Ovary (tissue), 9 donors: Measurements from ENCODE around the gene CNP. TPM values are rescaled to one million over a fixed set of nuclear protein-coding genes. Genes with fewer than 3 reads are reported as not detected.
A peak's percentile ranks its signal among the peaks of the same experiment; 100 is the strongest.

ENCODE experiments used
- DNase-seq, 5 donors: peaks; one replicate each; pipeline ENCODE4 v3.0.0-alpha.2; 2019 to 2020
- H3K27ac ChIP-seq, 2 donors: fragments of 200-600 bp; one replicate each; pipeline versions ENCODE4 v1.5.1 to v1.8.0; 2019 to 2022
- H3K27me3 ChIP-seq: fragments of 200-600 bp; one replicate; pipeline ENCODE4 v1.8.0; 2022
- H3K36me3 ChIP-seq: fragments of 200-600 bp; sonication (generic); one replicate; pipeline ENCODE4 v1.5.1; 2019
- H3K4me1 ChIP-seq: one replicate; pipeline ENCODE4 v1.8.1; 2013; ENCODE audit warnings: mild to moderate bottlenecking, moderate library complexity; ENCODE audit not compliant: insufficient read depth
- H3K4me3 ChIP-seq: fragments of 200-600 bp; sonication (generic); one replicate; pipeline ENCODE4 v1.5.1; 2017
- H3K9me3 ChIP-seq, 2 donors: fragments of 200-600 bp in 1 of 2; sonication (generic) in 1 of 2; one replicate each; pipeline versions ENCODE4 v1.5.1 to v1.8.1; 2013 to 2019; ENCODE audit warnings: mild to moderate bottlenecking in 1 of 2, moderate library complexity in 1 of 2
- EP300 ChIP-seq: sonication (generic); formaldehyde crosslinking; IDR thresholded peaks from one replicate; pipeline ENCODE4 v1.6.1; 2017; ENCODE audit warnings: antibody characterized with exemption
- POLR2A ChIP-seq: fragments of 450-650 bp; IDR thresholded peaks from one replicate; pipeline ENCODE4 v1.6.1; 2017; ENCODE audit warnings: antibody characterized with exemption, mild to moderate bottlenecking, moderate library complexity
- WGBS, 3 donors: extraction: QIAGEN DNeasy Blood & Tissue Kit in 1 of 3; methylation state at CpG; one replicate each; pipeline versions ENCODE4 v1.1.5 to v1.1.7; 2013 to 2017; 5-methylcytosine and 5-hydroxymethylcytosine counted together
- intact Hi-C, 4 donors: fragments of 100-400 bp; cut with DNase I; formaldehyde crosslinking; loops; one replicate each; pipeline versions ENCODE4 v1.11.0 to v1.15.1; 2022 to 2023
- polyA plus RNA-seq, 2 donors: library from polyadenylated mRNA; stranded (reverse); fragments of 200-250 nt in 1 of 2; fragments of 350-450 nt in 1 of 2; fragmentation: Illumina TruSeq in 1 of 2; extraction: RNeasy Lipid Tissue Mini Kit (QIAGEN cat#74804) in 1 of 2; gene quantifications; one replicate each; pipeline ENCODE4 v1.2.3, GENCODE V29; 2013 to 2014
- total RNA-seq, 7 donors: library from RNA; depleted of rRNA in 2 of 7; stranded (reverse); fragments of >200 nt in 2 of 7; fragmentation: NEBNext Ultra II Directional in 3 of 7; extraction: Animal tissue kit (Norgen Biotek cat#: 25700) in 3 of 7; gene quantifications; one replicate each; pipeline versions ENCODE4 v1.1.0 to v1.2.4, GENCODE V29; 2016 to 2023
- TF ChIP-seq, protein P1 (sequence below), 3 donors: fragments of 450-650 bp in 2 of 3; fragments of 200-600 bp in 1 of 3; IDR thresholded peaks; one replicate each; pipeline versions ENCODE4 v1.5.1 to v1.8.0; 2016 to 2022; ENCODE audit warnings: antibody characterized with exemption in 3 of 3, mild to moderate bottlenecking in 1 of 3
- donor health status: DM: no; HTN: no; CAD: no; lungs with moderate emphysema.
- donor health status: DM: no; HTN: no; CAD: no.
- donor health status: Bipolar disorder and iron deficiency.
- donor health status: DM: yes; HTN: yes; CAD: no.
- donor health status: DM: no; HTN: no; CAD: no.
- donor health status: DM: yes; HTN: yes; CAD: no.

CNP gene
- total and polyA plus RNA-seq, 9 donors: 30.5 to 88.9 (median 74.1) TPM

DNA sequence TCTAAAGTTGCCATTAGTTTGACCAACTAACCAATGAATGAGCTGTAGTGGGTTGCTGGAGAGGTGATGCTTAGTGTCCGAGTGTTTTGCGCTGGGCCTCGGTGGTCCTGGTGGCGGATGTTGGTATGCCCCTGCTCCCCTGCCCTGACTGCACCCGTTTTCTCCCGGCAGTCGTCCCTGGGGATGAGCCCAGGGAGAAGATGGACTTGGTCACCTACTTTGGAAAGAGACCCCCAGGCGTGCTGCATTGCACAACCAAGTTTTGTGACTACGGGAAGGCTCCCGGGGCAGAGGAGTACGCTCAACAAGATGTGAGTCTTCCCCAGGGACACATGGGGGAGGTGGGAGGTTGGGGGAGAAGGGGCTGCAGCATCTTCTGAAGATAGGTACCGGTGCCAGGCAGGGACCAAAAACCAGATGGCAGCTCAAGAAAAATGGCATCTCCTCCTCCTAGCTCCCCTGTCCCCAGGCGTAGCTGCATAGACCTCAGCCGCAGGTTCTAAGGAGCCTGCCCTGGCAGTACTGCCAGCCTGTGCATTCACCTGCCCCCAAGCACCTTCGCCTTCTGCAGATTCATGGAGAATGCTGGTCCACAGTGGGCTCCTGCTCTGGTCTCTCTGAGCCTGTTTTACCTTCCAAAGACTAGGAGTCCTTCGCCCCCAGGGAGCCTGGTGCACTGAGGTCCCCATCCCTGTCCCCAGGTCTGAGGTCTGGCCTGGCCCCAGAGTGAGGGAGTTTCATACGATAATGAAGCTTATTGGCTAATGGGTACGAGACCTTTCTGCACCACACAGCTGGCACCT is 5.3 kb downstream of the CNP start:
- intact Hi-C loops: loop anchor here in 1 of 4 donors (5.0 kb wide), 1 partner anchor 605 kb away; the partner anchor contains the start of gene PSMC3IP
- no peaks in the 10 kb centered on the region for H3K36me3 ChIP-seq
- 81 to 88% (median 83%) methylated on average over 18 of the region's 18 CpGs for WGBS, 3 donors
- H3K4me1 ChIP-seq: peaks cover 9% of the 10 kb centered on the region
- H3K9me3 ChIP-seq: no peaks in the 10 kb centered on the region
- H3K4me3 ChIP-seq: no peak overlapping the region
- TF ChIP-seq POLR2A (no peak), EP300 (no peak)
- TF ChIP-seq, protein P1, sequence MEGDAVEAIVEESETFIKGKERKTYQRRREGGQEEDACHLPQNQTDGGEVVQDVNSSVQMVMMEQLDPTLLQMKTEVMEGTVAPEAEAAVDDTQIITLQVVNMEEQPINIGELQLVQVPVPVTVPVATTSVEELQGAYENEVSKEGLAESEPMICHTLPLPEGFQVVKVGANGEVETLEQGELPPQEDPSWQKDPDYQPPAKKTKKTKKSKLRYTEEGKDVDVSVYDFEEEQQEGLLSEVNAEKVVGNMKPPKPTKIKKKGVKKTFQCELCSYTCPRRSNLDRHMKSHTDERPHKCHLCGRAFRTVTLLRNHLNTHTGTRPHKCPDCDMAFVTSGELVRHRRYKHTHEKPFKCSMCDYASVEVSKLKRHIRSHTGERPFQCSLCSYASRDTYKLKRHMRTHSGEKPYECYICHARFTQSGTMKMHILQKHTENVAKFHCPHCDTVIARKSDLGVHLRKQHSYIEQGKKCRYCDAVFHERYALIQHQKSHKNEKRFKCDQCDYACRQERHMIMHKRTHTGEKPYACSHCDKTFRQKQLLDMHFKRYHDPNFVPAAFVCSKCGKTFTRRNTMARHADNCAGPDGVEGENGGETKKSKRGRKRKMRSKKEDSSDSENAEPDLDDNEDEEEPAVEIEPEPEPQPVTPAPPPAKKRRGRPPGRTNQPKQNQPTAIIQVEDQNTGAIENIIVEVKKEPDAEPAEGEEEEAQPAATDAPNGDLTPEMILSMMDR (IDR thresholded peaks at IDR 0.05): no peak
- H3K27me3 ChIP-seq: no peaks in the 10 kb centered on the region
- no peak overlapping the region for H3K27ac ChIP-seq
- DNase-seq: no peak

DNA sequence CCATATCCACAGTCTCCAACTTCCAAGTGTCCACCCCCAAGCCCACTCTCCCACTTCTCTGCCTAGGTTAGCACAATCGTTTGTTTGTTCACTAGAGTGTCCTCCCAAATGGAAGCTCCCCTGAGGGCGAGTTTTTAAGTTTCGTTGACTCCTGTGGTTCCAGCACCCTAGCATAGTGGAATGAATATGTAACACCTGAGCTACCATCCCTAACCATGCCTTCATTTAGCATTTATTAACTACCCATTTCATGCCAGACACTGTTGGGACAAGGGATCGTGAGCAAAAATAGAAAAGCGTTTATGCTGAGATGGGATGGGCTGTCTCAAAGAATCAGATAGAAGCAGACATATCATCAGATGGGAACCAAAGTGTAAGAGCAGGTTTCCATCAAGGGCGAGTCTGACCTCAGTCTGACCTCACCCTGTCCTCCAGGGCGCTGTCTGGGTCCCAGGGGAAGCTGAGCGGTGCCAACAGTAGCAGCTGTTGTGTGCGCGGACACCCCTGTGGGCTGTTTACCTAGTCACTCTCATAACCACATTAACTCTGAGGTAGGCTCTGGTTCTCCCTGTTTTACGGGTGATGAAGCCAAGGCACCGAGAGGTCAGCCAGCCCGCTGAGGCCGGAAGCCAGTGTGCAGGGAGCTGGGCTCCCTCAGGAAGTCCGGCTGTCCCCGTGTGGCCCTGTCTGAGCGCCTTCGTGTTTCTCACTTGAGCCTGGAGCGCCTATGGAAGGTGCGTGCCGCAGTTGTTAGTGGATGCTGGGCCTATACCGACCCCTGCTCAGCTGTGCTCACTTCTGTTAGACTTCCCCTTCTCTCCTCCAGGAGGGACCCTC is 6.2 kb downstream of the CNP start:
- Histone ChIP-seq H3K4me3 (no peak overlapping the region), H3K27ac (peak overlapping the region; percentile 11 to 76), H3K4me1 (peaks cover 6% of the 10 kb centered on the region), H3K36me3 (no peaks in the 10 kb centered on the region), H3K9me3 (no peaks in the 10 kb centered on the region), H3K27me3 (no peaks in the 10 kb centered on the region)
- intact Hi-C loops: loop anchor here in 1 of 4 donors (5.0 kb wide), 1 partner anchor 605 kb away; the partner anchor contains the start of gene PSMC3IP
- DNase-seq: peak; percentile 47 to 74 (median 49)
- TF ChIP-seq POLR2A: no peak
- TF ChIP-seq, protein P1 (IDR thresholded peaks at IDR 0.05): no peak
- TF ChIP-seq EP300: no peak
- WGBS, 3 donors: 33 to 50% (median 41%) methylated on average over 22 of the region's 22 CpGs

DNA sequence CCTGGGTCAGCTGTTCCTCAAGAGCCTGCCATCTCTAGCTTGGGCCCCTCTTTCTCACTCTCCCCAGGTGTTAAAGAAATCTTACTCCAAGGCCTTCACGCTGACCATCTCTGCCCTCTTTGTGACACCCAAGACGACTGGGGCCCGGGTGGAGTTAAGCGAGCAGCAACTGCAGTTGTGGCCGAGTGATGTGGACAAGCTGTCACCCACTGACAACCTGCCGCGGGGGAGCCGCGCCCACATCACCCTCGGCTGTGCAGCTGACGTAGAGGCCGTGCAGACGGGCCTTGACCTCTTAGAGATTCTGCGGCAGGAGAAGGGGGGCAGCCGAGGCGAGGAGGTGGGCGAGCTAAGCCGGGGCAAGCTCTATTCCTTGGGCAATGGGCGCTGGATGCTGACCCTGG is 6.8 kb downstream of the CNP start:
- no peak overlapping the region for H3K4me3 ChIP-seq
- WGBS, 3 donors: 11 to 28% (median 15%) methylated on average over 19 of the region's 19 CpGs
- TF ChIP-seq POLR2A (no peak), EP300 (no peak)
- TF ChIP-seq, protein P1 (IDR thresholded peaks at IDR 0.05): no peak
- H3K36me3 ChIP-seq: no peaks in the 10 kb centered on the region
- H3K4me1 ChIP-seq: peaks cover 6% of the 10 kb centered on the region
- no peaks in the 10 kb centered on the region for H3K27me3 ChIP-seq
- DNase-seq: peak; percentile 63 to 80 (median 72)
- no peaks in the 10 kb centered on the region for H3K9me3 ChIP-seq
- H3K27ac ChIP-seq: peak overlapping the region; percentile 11 to 76
- intact Hi-C loops: loop anchor here in 1 of 4 donors (5.0 kb wide), 1 partner anchor 604 kb away; the partner anchor contains the start of gene PSMC3IP

DNA sequence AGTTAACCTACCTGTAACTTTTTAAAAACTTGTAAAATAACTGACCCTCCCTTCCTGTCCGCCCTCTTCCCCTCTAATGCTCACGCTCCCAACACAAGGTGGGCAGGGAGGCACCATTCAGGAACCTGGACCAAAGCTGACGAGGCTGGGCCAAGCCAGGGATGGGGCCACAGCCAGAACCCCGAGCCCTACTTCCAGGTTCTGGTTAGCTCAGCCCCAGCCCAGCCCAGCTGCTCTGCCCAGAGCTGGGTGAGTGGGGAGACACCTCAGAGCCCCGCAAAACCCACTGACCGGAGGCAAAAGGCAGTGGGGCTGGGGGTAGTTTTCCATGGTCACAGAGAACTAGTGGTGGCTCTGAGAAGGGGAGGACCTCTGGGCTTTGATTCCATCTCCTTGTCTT is 7.4 kb downstream of the CNP start:
- peaks cover 6% of the 10 kb centered on the region for H3K4me1 ChIP-seq
- peak in 1 of 5 donors; percentile 39 for DNase-seq
- no peaks in the 10 kb centered on the region for H3K27me3 ChIP-seq
- H3K9me3 ChIP-seq: no peaks in the 10 kb centered on the region
- no peak overlapping the region for H3K4me3 ChIP-seq
- H3K27ac ChIP-seq: peak overlapping the region in 1 of 2 donors; percentile 76
- intact Hi-C loops: loop anchor here in 1 of 4 donors (5.0 kb wide), 1 partner anchor 603 kb away; the partner anchor contains the start of gene PSMC3IP
- TF ChIP-seq EP300: no peak
- TF ChIP-seq, protein P1 (IDR thresholded peaks at IDR 0.05): no peak
- no peak for TF ChIP-seq POLR2A
- H3K36me3 ChIP-seq: no peaks in the 10 kb centered on the region
- 79 to 83% (median 81%) methylated on average over 6 of the region's 6 CpGs for WGBS, 3 donors
